Medulla oblongata (tissue), 1 donor: Measurements from ENCODE around the gene GALNT3.

Experiments used
- DNase-seq: peaks from one replicate; pipeline ENCODE4 v3.0.0-alpha.2; 2015; ENCODE audit errors: extremely low spot score

GALNT3 gene

DNA sequence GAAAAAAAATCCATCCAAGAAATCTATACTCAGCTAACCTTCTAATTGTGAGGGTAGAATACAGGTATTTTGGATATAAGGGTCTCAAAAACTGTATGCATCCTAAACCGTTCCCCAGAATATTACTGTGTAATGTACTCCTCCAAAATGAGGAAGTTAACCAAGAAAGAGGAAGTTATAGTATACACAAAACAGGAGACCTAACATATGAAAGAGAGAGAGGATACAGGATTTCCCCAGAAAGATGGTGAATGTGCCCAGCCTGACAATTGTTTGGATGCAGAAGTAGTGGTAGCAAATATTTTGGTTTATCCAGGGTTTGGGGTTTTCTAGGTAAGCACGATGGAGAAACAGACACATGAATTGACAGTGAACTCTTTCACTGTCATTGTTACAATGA, 50.6 kb downstream of the GALNT3 start:
- DNase-seq: no peak

DNA sequence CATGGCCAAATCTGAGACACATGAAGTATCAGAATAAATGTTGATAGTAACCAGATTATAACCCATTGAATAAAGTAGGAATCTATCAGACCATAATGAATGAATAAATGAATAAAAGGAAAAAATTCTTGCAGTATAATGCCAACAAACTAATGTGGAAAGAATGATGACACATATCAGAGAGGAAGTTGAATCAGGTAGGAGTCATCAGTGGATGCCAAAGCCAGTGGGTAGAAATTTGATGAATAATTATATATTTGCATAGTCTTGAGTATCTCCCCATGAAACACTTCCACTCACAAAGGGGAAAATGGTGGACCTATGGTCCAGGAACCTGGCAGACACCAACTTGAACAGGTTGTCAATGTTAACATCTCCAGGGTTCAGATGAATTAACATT, 68.6 kb downstream of the GALNT3 start:
- DNase-seq: no peak

DNA sequence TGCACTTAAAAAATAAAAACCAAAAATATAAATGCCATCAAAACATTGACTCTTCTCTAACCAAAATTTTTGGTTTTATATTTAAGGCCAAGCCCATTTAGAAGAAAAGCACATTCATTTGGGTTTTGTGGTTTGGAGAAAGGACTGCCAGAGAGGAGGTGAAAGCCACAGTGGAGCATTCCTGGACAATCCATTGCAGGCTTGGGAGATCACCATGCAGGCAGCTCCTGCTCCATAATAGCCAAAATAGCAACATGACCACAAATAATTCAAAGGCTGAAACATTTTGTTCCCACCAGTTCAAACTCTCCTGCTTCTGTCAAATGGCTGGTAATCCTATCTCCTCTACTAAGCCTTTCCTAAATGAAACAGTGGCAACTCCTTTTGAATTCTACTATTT, 73.5 kb downstream of the GALNT3 start:
- no peak for DNase-seq

DNA sequence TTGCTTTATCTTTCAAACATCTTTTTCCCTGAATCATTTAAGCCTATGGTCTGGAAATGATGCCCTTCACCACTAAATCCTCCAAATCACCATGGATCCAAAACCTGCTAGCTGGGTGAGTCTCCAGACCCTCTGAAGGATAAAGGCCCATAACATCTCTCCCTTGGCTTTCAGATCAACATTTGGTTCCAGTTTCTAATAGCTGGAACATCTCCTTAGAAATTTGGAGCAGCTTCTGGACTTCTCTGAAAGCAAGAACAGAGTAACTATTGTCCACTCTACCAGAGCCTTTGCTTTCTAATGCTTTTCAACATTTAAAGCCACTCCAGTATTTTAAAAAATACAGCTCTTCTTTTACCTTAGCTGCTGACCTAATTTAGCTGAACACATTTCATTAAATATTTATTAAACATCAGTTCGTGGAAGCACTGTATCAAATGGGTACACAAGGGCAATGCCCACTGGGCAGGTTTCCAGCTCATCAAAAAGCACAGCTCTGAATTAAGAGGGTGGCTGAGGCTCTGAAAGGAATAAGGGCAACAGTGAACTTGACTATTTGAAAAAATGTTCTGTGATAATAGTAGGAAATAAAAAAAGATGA, 75.3 kb downstream of the GALNT3 start:
- DNase-seq: peak; percentile 73

- DNase-seq: no peak
Observed at GRCh38 chr2:165716091-165716490, 78.0 kb downstream of the GALNT3 start.

DNA sequence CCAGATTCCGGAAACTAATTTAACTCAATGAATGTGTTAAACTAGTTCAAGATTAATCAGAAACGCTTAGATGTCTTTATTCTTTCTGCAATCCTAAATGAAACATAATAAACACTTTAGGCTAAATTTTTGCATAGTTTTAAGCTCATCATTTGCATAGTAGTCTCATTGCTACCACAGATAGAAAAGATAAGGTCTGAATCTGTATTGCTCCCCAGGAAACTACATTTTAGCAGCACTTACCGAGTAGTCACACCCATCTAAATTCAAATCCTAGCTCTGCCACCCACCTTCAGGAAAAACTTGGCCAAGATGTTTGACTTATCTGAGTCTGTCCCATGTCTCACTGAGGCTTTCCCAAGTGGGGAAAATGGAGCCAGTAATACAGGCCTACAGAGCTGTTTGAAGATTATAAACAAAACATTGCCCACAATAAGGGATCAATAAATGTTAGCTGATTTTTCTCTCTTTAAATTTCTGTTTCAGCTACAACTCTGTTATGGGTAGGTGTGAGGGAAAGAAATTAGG, 87.0 kb downstream of the GALNT3 start:
- DNase-seq: no peak

GRCh38 chr2:165701147-165701546, 92.9 kb downstream of the GALNT3 start:
- no peak for DNase-seq

DNA sequence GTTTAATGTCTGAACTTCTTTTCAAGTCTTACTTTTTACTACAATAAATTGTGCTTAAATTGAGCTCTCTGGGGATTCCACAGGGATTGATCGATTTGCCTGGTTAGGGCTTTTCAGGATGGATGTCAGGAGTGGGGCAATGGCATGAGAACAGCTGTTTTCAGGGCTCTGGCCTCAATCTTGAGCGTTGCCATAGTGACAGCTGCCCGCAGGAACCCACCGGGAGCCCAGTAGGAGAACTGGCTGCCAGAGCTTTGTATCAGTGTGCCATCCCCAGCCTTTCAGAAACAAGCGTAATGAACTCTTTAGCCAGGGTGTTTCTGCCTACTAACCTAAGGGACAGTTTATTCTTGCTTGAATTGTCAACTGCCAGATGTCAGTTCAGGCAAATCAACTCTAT, 93.5 kb downstream of the GALNT3 start:
- DNase-seq: no peak

GRCh38 chr2:165699946-165700345, 94.1 kb downstream of the GALNT3 start:
- no peak for DNase-seq

- DNase-seq: peak; percentile 70
Observed at GRCh38 chr2:165698444-165698884, 95.6 kb downstream of the GALNT3 start.

DNA sequence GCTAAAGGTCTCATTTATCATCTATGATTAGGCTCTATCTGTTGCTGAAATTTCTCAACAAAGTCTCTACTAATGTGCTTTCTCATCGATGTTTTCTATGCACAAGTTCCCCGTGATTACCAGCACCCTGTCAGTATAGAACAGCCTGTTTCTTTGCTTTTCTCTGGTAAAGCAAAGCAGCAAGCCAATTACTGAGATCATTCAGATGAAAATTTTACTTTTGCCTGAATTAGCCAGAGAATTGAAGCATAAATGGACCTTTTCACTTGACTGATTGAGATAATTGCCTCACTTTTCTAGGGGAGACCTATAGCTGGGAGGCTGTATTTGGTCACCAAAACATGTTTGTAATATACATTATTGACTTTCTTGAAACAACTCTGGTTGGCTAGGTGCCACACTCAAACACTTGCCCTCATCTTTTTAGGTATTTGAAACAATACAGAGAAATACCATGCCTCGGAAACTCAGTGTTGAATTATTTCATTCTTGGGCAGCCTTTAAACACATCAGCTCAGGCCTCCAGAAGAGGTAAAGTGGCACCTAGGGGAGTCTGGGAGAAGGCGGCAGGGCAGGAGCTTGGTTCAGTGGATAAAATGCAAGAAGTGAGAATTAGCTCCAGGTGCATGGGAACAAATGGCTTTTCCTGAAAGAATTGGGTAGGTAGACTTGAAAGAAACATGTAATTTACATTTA, 96.2 kb downstream of the GALNT3 start:
- DNase-seq: no peak
